Body of pancreas (tissue), 4 donors: ENCODE results near the gene SNX32. TPM values are rescaled to one million over a fixed set of nuclear protein-coding genes. Genes with fewer than 3 reads are reported as not detected.
A peak's percentile ranks its signal among the peaks of the same experiment; 100 is the strongest.

Experiments used
- ATAC-seq: fragments of 150-250 bp; one replicate; pipeline ENCODE4 v1.9.1; 2016
- DNase-seq, 4 donors: peaks; one replicate each; pipeline ENCODE4 v3.0.0-alpha.2; 2019
- H3K27ac ChIP-seq, 4 donors: fragments of 200-600 bp; sonication (generic); 1 replicate in 3 of 4; 2 replicates in 1 of 4; pipeline versions ENCODE4 v1.5.1 to v1.6.1; 2016 to 2019; ENCODE audit warnings: mild to moderate bottlenecking in 1 of 4, mixed read lengths in 1 of 4, moderate library complexity in 1 of 4
- H3K27me3 ChIP-seq, 2 donors: fragments of 200-600 bp; sonication (generic); one replicate each; pipeline ENCODE4 v1.6.0; 2016; ENCODE audit warnings: mild to moderate bottlenecking in 1 of 2
- H3K36me3 ChIP-seq, 2 donors: fragments of 200-600 bp; sonication (generic); replicated peaks in 1 of 2; 2 replicates each; pipeline ENCODE4 v1.5.1; 2016; ENCODE audit warnings: low read depth in 2 of 2; ENCODE audit not compliant: insufficient read depth in 1 of 2
- H3K4me1 ChIP-seq: fragments of 200-600 bp; sonication (generic); one replicate; pipeline ENCODE4 v1.6.0; 2016
- H3K4me3 ChIP-seq, 2 donors: fragments of 200-600 bp; sonication (generic); 1 replicate in 1 of 2; 2 replicates in 1 of 2; pipeline ENCODE4 v1.5.1; 2016 to 2019
- H3K9me3 ChIP-seq, 3 donors: fragments of 200-600 bp; sonication (generic); 1 replicate in 2 of 3; 2 replicates in 1 of 3; pipeline ENCODE4 v1.5.1; 2016
- POLR2A ChIP-seq, 3 donors: fragments of 450-650 bp; IDR thresholded peaks; one replicate each; pipeline ENCODE4 v1.6.1; 2016; ENCODE audit warnings: antibody characterized with exemption in 3 of 3, mild to moderate bottlenecking in 2 of 3
- WGBS, 2 donors: methylation state at CpG; one replicate each; pipeline ENCODE4 v1.1.5; 2017; 5-methylcytosine and 5-hydroxymethylcytosine counted together
- intact Hi-C: fragments of 100-400 bp; cut with DNase I; formaldehyde crosslinking; loops from one replicate; pipeline ENCODE4 v1.15.1; 2023
- total RNA-seq, 2 donors: library from RNA; depleted of rRNA; stranded (reverse); fragments of >200 nt; gene quantifications; one replicate each; pipeline ENCODE4 v1.1.0, GENCODE V29; 2016
- TF ChIP-seq, protein P1 (sequence below), 7 experiments: fragments of 450-650 bp in 4 of 7; fragments of 200-600 bp in 3 of 7; sonication (generic) in 3 of 7; IDR thresholded peaks; one replicate each; pipeline ENCODE4 v1.5.1; 2016 to 2019; ENCODE audit warnings: antibody characterized with exemption in 7 of 7

Gene SNX32
- total RNA-seq, 2 donors from 2014 or later, result 0.26 TPM; not detected in 1

DNA sequence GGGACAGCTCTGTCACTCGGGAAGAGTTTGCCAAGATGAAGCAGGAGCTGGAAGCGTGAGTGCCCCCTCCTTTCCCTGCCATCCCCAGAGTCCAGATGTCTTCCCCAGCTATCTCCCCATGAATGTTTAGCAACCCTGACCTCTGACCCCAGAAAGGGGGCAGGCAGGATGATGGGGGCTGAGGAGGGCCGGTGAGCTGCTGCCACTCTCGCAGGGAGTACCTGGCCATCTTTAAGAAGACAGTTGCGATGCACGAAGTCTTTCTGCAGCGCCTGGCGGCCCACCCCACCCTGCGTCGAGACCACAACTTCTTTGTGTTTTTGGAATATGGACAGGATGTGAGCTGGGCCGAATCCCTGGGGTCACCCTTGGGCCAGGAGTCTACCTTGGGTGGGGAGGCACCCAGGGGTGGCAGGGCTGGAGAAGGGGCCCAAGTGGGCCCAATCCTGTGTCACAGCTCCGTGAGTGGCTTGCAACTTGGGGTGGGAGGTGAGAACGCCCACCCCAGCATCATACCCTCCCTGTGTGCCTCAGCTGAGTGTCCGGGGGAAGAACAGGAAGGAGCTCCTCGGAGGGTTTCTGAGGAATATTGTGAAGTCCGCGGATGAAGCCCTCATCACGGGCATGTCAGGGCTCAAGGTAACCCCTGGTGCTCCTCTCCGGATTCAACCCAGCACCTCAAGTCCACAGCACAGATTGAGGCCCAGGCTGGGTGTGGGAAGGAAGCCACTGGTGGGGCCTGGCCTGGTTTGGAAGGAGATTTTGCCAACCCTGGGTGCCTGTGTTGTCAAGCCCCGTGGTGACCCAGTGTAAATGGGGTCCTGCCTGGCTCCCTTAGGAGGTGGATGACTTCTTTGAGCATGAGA is 16.7 kb downstream of the SNX32 start:
- TF ChIP-seq, protein P1, sequence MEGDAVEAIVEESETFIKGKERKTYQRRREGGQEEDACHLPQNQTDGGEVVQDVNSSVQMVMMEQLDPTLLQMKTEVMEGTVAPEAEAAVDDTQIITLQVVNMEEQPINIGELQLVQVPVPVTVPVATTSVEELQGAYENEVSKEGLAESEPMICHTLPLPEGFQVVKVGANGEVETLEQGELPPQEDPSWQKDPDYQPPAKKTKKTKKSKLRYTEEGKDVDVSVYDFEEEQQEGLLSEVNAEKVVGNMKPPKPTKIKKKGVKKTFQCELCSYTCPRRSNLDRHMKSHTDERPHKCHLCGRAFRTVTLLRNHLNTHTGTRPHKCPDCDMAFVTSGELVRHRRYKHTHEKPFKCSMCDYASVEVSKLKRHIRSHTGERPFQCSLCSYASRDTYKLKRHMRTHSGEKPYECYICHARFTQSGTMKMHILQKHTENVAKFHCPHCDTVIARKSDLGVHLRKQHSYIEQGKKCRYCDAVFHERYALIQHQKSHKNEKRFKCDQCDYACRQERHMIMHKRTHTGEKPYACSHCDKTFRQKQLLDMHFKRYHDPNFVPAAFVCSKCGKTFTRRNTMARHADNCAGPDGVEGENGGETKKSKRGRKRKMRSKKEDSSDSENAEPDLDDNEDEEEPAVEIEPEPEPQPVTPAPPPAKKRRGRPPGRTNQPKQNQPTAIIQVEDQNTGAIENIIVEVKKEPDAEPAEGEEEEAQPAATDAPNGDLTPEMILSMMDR (IDR thresholded peaks at IDR 0.05), result no peak
- TF ChIP-seq POLR2A (IDR thresholded peaks at IDR 0.05), result no peak
- ATAC-seq (no peak), DNase-seq (no peak)
- Histone ChIP-seq H3K36me3 (peaks cover 8 to 20% of the 10 kb centered on the region in 2 donors), H3K27ac (no peak overlapping the region), H3K27me3 (no peaks in the 10 kb centered on the region), H3K4me1 (peaks cover 4% of the 10 kb centered on the region), H3K4me3 (no peak overlapping the region), H3K9me3 (no peaks in the 10 kb centered on the region)
- 66 to 77% methylated on average over 10 to 20 of the region's 20 CpGs for WGBS, 2 donors
- intact Hi-C loops, result no loop called here

DNA sequence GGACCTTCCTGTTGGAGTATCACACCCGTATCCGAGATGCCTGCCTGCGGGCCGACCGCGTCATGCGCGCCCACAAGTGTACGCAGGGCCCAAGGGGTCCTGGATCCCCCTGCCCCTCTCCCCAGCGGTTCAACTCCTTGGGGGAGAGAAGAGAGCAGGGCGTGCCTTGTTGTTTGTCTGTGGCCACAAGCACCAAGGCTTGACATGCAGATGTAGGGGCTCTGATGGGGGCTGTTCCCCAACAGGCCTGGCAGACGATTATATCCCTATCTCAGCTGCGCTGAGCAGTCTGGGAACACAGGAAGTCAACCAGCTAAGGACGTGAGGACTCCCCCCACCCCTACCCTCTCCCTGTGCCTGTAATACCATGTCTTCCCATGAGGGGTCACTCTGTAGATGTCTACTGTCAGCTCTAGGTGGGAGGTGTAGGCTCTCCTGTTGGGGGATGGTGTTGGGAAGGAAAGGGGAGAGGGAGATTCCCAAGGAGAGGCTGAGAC is 17.4 kb downstream of the SNX32 start:
- H3K4me3 ChIP-seq, result no peak overlapping the region
- ATAC-seq, result no peak
- H3K9me3 ChIP-seq, result no peaks in the 10 kb centered on the region
- DNase-seq, result no peak
- no peak for TF ChIP-seq POLR2A (IDR thresholded peaks at IDR 0.05)
- TF ChIP-seq, protein P1 (IDR thresholded peaks at IDR 0.05), result peak in 4 of 7 experiments; percentile 17 to 38 (median 26)
- H3K36me3 ChIP-seq, result peaks cover 8 to 26% of the 10 kb centered on the region in 2 donors
- H3K27ac ChIP-seq, result no peak overlapping the region
- 76 to 92% methylated on average over 2 to 14 of the region's 14 CpGs for WGBS, 2 donors
- H3K27me3 ChIP-seq, result no peaks in the 10 kb centered on the region
- intact Hi-C loops, result no loop called here
- H3K4me1 ChIP-seq, result peaks cover 10% of the 10 kb centered on the region

DNA sequence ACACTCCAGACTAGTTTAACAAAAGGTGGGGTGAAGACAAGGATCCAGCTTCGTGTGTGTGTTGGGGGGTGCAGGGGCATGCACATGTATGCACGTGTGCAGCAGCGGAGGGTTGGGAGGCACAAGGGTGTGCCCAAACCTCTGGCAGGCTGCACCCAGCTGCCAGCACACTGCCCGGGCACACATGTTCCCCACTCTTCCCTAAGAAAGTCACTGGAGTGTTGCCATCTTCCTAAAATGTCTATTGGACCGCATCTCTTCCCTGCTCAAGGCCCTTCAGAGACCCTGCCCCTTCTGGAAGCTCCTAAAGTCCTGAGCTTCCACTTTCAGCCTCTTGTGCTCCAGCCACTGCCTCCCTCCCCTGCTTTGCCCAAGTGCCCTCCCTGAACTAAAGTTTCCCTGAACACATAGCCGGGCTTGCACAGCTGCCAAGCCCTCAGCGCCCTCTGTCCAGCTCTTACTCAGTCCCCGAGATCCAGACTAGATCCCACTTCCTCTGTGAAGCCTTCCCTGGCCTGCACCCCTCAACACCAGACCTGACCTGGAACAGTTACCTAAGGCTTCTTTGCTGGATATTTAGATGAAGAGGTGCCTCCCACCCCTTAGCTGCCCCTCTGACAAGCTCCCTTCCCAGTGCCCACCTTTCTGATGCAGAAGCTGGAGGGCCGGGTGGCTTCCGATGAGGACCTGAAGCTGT is 18.2 kb downstream of the SNX32 start:
- peaks cover 8 to 26% of the 10 kb centered on the region in 2 donors for H3K36me3 ChIP-seq
- no peak overlapping the region for H3K4me3 ChIP-seq
- H3K27ac ChIP-seq, result no peak overlapping the region
- 92 to 96% methylated on average over 7 to 10 of the region's 10 CpGs for WGBS, 2 donors
- no peaks in the 10 kb centered on the region for H3K9me3 ChIP-seq
- DNase-seq (no peak), ATAC-seq (no peak)
- H3K27me3 ChIP-seq, result no peaks in the 10 kb centered on the region
- intact Hi-C loops, result no loop called here
- peaks cover 19% of the 10 kb centered on the region for H3K4me1 ChIP-seq
- TF ChIP-seq, protein P1 (IDR thresholded peaks at IDR 0.05), result no peak
- no peak for TF ChIP-seq POLR2A (IDR thresholded peaks at IDR 0.05)

DNA sequence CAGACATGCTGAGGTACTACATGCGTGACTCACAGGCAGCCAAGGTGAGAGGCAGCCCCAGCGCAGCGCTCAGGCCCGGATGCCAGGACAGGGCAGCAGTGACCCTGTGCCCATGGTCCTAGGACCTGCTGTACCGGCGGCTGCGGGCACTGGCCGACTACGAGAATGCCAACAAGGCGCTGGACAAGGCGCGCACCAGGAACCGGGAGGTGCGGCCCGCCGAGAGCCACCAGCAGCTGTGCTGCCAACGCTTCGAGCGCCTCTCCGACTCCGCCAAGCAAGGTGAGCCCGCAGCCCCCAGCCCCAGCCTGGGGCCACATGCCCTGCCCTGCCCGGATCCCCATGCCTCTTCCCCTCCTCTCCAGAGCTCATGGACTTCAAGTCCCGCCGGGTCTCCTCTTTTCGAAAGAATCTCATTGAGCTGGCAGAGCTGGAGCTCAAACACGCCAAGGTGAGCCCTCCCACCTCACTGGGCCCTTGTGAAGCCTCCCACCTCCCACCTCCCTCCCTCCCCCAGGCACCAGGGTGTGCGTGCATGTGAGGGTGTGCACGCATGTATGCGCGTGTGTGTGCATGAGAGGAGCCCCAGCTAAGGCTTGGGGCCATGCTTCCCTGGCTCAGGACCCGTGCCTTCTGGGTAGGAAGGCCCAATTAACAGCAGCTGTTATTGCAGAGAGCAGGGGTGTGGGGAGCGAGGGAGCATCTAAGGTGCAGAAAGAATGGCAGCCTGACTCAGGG is 18.9 kb downstream of the SNX32 start:
- Histone ChIP-seq H3K27ac (no peak overlapping the region), H3K4me3 (no peak overlapping the region), H3K9me3 (no peaks in the 10 kb centered on the region), H3K4me1 (peaks cover 19% of the 10 kb centered on the region), H3K36me3 (peaks cover 8 to 26% of the 10 kb centered on the region in 2 donors), H3K27me3 (no peaks in the 10 kb centered on the region)
- ATAC-seq, result no peak
- intact Hi-C loops, result no loop called here
- TF ChIP-seq, protein P1 (IDR thresholded peaks at IDR 0.05), result no peak
- DNase-seq, result peak in 1 of 4 donors; percentile 12
- WGBS, 2 donors, result 97% methylated on average over 18 to 19 of the region's 33 CpGs
